B cell (primary cell): ENCODE data around the gene ITPR1. TPM values are rescaled to one million over a fixed set of nuclear protein-coding genes. Genes with fewer than 3 reads are reported as not detected.

Source experiments
- ATAC-seq: fragments of 200-7000 bp; cut with Tn5 transposase; one replicate; pipeline ENCODE4 v1.10.0; 2021; ENCODE audit warnings: low read depth, mild to moderate bottlenecking, moderate number of reproducible peaks, moderate library complexity
- CTCF ChIA-PET: fragments of 350-600 bp; sonication (Branson Sonifier 250); formaldehyde crosslinking; loops from one replicate; lab custom pipeline; 2021; ENCODE audit warnings: antibody characterized with exemption, inconsistent platforms; lab: Charles Lee
- POLR2A ChIA-PET: fragments of 350-600 bp; sonication (Branson Sonifier 250); formaldehyde crosslinking; loops from one replicate; lab custom pipeline; 2021; ENCODE audit warnings: antibody characterized with exemption; lab: Charles Lee
- DNase-seq: peaks from one replicate; pipeline ENCODE4 v3.0.0; 2013
- H2AFZ ChIP-seq: 2 replicates; pipeline ENCODE4 v1.6.1; 2012; ENCODE audit warnings: mild to moderate bottlenecking, low read depth, low read length; ENCODE audit not compliant: insufficient read depth, poor library complexity, severe bottlenecking
- H3K27ac ChIP-seq, 2 donors: 1 replicate in 1 of 2; 2 replicates in 1 of 2; pipeline ENCODE4 v1.5.1; 2012 to 2013; ENCODE audit warnings: low read length in 2 of 2, mild to moderate bottlenecking in 2 of 2, moderate library complexity in 1 of 2
- H3K27me3 ChIP-seq, 4 experiments: fragments of 200-600 bp in 1 of 4; sonication (generic) in 1 of 4; replicated peaks in 1 of 4; 1 replicate in 2 of 4; 2 replicates in 2 of 4; pipeline versions ENCODE4 v1.6.1 to v1.7.0; 2013 to 2016; ENCODE audit warnings: low read length in 3 of 4, mild to moderate bottlenecking in 2 of 4, mixed read lengths in 1 of 4, moderate library complexity in 1 of 4; ENCODE audit not compliant: insufficient read depth in 4 of 4, control insufficient read depth in 3 of 4; ENCODE audit errors: control extremely low read depth in 1 of 4
- H3K36me3 ChIP-seq, 2 experiments: replicated peaks in 1 of 2; 1 replicate in 1 of 2; 2 replicates in 1 of 2; pipeline versions ENCODE4 v1.6.1 to v1.7.1; 2013; ENCODE audit warnings: low read length in 1 of 2; ENCODE audit not compliant: insufficient read depth in 2 of 2, control insufficient read depth in 1 of 2; ENCODE audit errors: control extremely low read depth in 1 of 2, extremely low read depth in 1 of 2
- H3K4me1 ChIP-seq, 2 donors: fragments of 200-600 bp in 1 of 2; sonication (generic) in 1 of 2; 1 replicate in 1 of 2; 2 replicates in 1 of 2; pipeline versions ENCODE4 v1.5.1 to v1.6.1; 2013 to 2017; ENCODE audit warnings: low read length in 2 of 2; ENCODE audit not compliant: control insufficient read depth in 2 of 2, insufficient read depth in 2 of 2
- H3K4me2 ChIP-seq: replicated peaks from 2 replicates; pipeline ENCODE3; 2012; ENCODE audit warnings: mild to moderate bottlenecking, low read depth, low read length; ENCODE audit not compliant: poor library complexity, severe bottlenecking
- H3K4me3 ChIP-seq, 5 experiments: fragments of 200-600 bp in 1 of 5; sonication (generic) in 1 of 5; 1 replicate in 3 of 5; 2 replicates in 2 of 5; pipeline versions ENCODE4 v1.5.1 to v1.7.0; 2011 to 2016; ENCODE audit warnings: low read length in 4 of 5, mild to moderate bottlenecking in 4 of 5, low read depth in 2 of 5, control low read depth in 1 of 5, moderate library complexity in 1 of 5; ENCODE audit not compliant: insufficient read depth in 1 of 5; ENCODE audit errors: control extremely low read depth in 1 of 5, extremely low read depth in 1 of 5
- H3K79me2 ChIP-seq: fragments of 200-600 bp; sonication (generic); one replicate; pipeline ENCODE4 v1.6.0; 2016; ENCODE audit warnings: low read length; ENCODE audit not compliant: control insufficient read depth, insufficient read depth
- H3K9ac ChIP-seq: fragments of 200-600 bp; sonication (generic); 2 replicates; pipeline ENCODE4 v1.6.1; 2017; ENCODE audit warnings: mild to moderate bottlenecking, low read length, moderate library complexity
- H3K9me3 ChIP-seq, 3 donors: one replicate each; pipeline versions ENCODE4 v1.6.1 to v1.7.1; 2013; ENCODE audit warnings: low read length in 2 of 3; ENCODE audit not compliant: control insufficient read depth in 2 of 3, insufficient read depth in 1 of 3; ENCODE audit errors: control extremely low read depth in 1 of 3
- H4K20me1 ChIP-seq: 2 replicates; pipeline ENCODE4 v1.6.0; 2012; ENCODE audit warnings: mild to moderate bottlenecking, low read length; ENCODE audit not compliant: insufficient read depth, control insufficient read depth, poor library complexity, severe bottlenecking
- H3K27ac Mint-ChIP-seq: one replicate; pipeline ENCODE4 v1.8.0; 2021; ENCODE audit warnings: mixed read lengths
- H3K27me3 Mint-ChIP-seq: one replicate; pipeline ENCODE4 v1.8.0; 2021; ENCODE audit warnings: mixed read lengths
- H3K4me1 Mint-ChIP-seq: one replicate; pipeline ENCODE4 v1.8.0; 2021; ENCODE audit warnings: mixed read lengths
- H3K4me3 Mint-ChIP-seq: one replicate; pipeline ENCODE4 v1.8.0; 2021; ENCODE audit warnings: mixed read lengths
- H3K9me3 Mint-ChIP-seq: one replicate; pipeline ENCODE4 v1.8.0; 2022; ENCODE audit warnings: mixed read lengths; ENCODE audit not compliant: insufficient read depth
- EZH2 ChIP-seq: IDR thresholded peaks from 2 replicates; pipeline ENCODE4 v1.6.1; 2012; ENCODE audit warnings: borderline replicate concordance, low read depth, mild to moderate bottlenecking, moderate library complexity, low read length; ENCODE audit not compliant: insufficient read depth, poor library complexity, severe bottlenecking
- WGBS: methylation state at CpG from one replicate; pipeline ENCODE4 v1.1.5; 2013; ENCODE audit warnings: missing lambda C conversion rate; ENCODE audit not compliant: insufficient coverage; 5-methylcytosine and 5-hydroxymethylcytosine counted together
- intact Hi-C: fragments of 100-400 bp; cut with micrococcal nuclease; formaldehyde crosslinking; loops from one replicate; pipeline ENCODE4 v1.10.0; 2022
- polyA plus RNA-seq: library from polyadenylated mRNA; depleted of rRNA; stranded (reverse); fragments of >200 nt; gene quantifications from 2 replicates; pipeline ENCODE4 v1.2.3, GENCODE V29; 2012
- total RNA-seq, 2 donors: library from RNA; stranded (reverse); fragments of 120-200 nt in 1 of 2; gene quantifications; 1 replicate in 1 of 2; 2 replicates in 1 of 2; pipeline versions ENCODE4 v1.2.3 to v1.2.4, GENCODE V29; 2013 to 2022
- TF ChIP-seq, protein P1 (sequence below): fragments of 200-600 bp; IDR thresholded peaks from one replicate; pipeline ENCODE4 v1.8.0; 2022; ENCODE audit warnings: antibody characterized with exemption, mild to moderate bottlenecking

Gene ITPR1
- total and polyA plus RNA-seq, 2 donors (not counting 1 experiment from before 2014, with no cell fraction given), result 64.0 to 332 TPM

DNA sequence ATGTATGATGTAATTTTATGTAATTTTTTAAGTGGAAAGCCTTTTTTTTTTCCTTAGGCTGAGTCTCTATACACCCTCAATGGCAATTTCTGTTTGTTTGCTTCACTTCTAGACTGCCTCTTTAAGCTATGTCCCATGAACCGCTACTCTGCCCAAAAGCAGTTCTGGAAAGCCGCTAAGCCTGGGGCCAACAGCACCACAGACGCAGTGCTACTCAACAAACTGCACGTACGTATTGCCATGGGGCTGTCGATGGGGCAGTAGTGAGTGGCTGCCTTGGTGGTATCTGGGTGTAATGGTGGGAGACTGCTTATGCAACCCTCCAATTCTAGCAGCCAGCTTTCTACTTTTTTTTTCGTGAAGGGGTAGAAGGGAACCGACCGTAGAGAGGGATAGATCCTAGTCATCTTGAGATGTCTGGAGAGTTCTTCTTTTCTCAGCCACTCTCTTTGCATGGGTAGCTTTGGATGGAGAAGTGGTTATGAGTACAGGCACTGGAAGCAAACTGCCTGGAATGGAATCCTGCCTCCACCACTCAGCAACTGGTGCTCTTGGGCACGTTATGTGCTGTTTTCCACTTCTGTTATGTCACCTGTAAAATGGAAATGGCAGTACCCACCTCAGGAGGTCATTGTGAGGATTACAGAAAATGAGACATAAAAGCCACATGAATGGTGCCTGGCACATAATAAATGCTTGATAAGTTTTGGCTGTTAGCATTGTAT lies 134.7 kb downstream of the ITPR1 start:
- no peak overlapping the region for H3K4me3 ChIP-seq
- H3K4me2 ChIP-seq, result no peak overlapping the region
- intact Hi-C loops, result no loop called here
- no peaks in the 10 kb centered on the region for H3K27me3 Mint-ChIP-seq
- H3K9me3 ChIP-seq, result no peaks in the 10 kb centered on the region
- H3K79me2 ChIP-seq, result peaks cover 39% of the 10 kb centered on the region
- no peaks in the 10 kb centered on the region for H3K4me1 ChIP-seq
- H3K36me3 ChIP-seq, result peaks cover 10 to 40% of the 10 kb centered on the region in 2 experiments
- H3K27ac Mint-ChIP-seq, result peak overlapping the region; percentile 34
- H3K4me3 Mint-ChIP-seq, result no peak overlapping the region
- H3K9me3 Mint-ChIP-seq, result no peaks in the 10 kb centered on the region
- DNase-seq (no peak), ATAC-seq (no peak)
- ChIA-PET CTCF (interaction anchor here (0.7 to 11.1 kb wide), 4 partner anchors 9 to 281 kb away, joined by 3 to 279 read pairs (median 6); no protein-coding TSS in a partner anchor), POLR2A (no interaction called here)
- no peaks in the 10 kb centered on the region for H3K27me3 ChIP-seq
- WGBS, result 100% methylated on average over 2 of the region's 10 CpGs
- H4K20me1 ChIP-seq, result peaks cover 78% of the 10 kb centered on the region
- peaks cover 13% of the 10 kb centered on the region for H3K4me1 Mint-ChIP-seq
- no peak overlapping the region for H2AFZ ChIP-seq
- no peak overlapping the region for H3K9ac ChIP-seq
- no peak overlapping the region for H3K27ac ChIP-seq
- TF ChIP-seq, protein P1, sequence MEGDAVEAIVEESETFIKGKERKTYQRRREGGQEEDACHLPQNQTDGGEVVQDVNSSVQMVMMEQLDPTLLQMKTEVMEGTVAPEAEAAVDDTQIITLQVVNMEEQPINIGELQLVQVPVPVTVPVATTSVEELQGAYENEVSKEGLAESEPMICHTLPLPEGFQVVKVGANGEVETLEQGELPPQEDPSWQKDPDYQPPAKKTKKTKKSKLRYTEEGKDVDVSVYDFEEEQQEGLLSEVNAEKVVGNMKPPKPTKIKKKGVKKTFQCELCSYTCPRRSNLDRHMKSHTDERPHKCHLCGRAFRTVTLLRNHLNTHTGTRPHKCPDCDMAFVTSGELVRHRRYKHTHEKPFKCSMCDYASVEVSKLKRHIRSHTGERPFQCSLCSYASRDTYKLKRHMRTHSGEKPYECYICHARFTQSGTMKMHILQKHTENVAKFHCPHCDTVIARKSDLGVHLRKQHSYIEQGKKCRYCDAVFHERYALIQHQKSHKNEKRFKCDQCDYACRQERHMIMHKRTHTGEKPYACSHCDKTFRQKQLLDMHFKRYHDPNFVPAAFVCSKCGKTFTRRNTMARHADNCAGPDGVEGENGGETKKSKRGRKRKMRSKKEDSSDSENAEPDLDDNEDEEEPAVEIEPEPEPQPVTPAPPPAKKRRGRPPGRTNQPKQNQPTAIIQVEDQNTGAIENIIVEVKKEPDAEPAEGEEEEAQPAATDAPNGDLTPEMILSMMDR, result no peak
- TF ChIP-seq EZH2, result no peak
